ENCODE measurements around the gene TRIM68. TPM values are rescaled to one million over a fixed set of nuclear protein-coding genes. Genes with fewer than 3 reads are reported as not detected.

Gene TRIM68
- total RNA-seq, 1 donor from 2014 or later: 11.5 TPM

DNA sequence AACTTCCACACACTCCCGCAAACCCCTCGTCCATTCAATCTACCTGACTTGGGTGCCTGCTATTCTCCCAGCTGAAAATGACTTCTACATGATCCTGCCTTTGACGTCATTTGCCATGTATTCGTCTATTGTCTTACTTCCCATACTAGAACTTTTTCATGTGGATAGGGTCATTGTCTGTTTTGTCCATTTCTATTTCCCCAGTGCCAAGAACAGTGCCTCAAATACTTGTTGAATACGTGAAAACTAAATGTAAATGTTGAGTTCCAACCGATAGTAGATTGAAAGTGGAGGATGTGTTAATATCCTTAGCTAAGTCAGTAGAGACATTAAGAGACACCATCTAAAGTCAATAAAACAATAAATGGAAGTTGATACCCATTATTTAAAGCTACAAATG lies 935 bp downstream of the TRIM68 start:
- TF ChIP-seq, protein P1, sequence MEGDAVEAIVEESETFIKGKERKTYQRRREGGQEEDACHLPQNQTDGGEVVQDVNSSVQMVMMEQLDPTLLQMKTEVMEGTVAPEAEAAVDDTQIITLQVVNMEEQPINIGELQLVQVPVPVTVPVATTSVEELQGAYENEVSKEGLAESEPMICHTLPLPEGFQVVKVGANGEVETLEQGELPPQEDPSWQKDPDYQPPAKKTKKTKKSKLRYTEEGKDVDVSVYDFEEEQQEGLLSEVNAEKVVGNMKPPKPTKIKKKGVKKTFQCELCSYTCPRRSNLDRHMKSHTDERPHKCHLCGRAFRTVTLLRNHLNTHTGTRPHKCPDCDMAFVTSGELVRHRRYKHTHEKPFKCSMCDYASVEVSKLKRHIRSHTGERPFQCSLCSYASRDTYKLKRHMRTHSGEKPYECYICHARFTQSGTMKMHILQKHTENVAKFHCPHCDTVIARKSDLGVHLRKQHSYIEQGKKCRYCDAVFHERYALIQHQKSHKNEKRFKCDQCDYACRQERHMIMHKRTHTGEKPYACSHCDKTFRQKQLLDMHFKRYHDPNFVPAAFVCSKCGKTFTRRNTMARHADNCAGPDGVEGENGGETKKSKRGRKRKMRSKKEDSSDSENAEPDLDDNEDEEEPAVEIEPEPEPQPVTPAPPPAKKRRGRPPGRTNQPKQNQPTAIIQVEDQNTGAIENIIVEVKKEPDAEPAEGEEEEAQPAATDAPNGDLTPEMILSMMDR (IDR thresholded peaks at IDR 0.05; ENCODE audit: insufficient read depth, low read depth, low read length): no peak
- TF ChIP-seq EZH2 (IDR thresholded peaks at IDR 0.05; ENCODE audit: insufficient read depth, low read length): no peak
- Histone ChIP-seq H3K9ac (ENCODE audit: low read length) (peak overlapping the region; percentile 88), H4K20me1 (ENCODE audit: insufficient read depth, low read length) (no peaks in the 10 kb centered on the region), H3K27ac (ENCODE audit: low read depth, low read length) (no peak overlapping the region), H3K27me3 (ENCODE audit: insufficient read depth, low read length) (no peaks in the 10 kb centered on the region), H3K4me1 (ENCODE audit: insufficient read depth, low read length) (peaks cover 7% of the 10 kb centered on the region), H3K4me3 (ENCODE audit: insufficient read depth, low read depth, low read length) (peak overlapping the region; percentile 68), H2AFZ (ENCODE audit: low read depth, low read length) (peak overlapping the region; percentile 81), H3K79me2 (ENCODE audit: insufficient read depth, low read length) (no peaks in the 10 kb centered on the region), H3K4me2 (ENCODE audit: low read length) (peak overlapping the region; percentile 80), H3K36me3 (ENCODE audit: insufficient read depth, low read length) (no peaks in the 10 kb centered on the region), H3K9me3 (ENCODE audit: insufficient read depth, low read depth, low read length) (no peaks in the 10 kb centered on the region)
- peak overlapping the region; percentile 34 for H3K27ac Mint-ChIP-seq (ENCODE audit: unreplicated experiment)
- peaks cover 4% of the 10 kb centered on the region for H3K4me1 Mint-ChIP-seq (ENCODE audit: low read depth, unreplicated experiment)
- H3K36me3 Mint-ChIP-seq (ENCODE audit: low read depth, unreplicated experiment): peaks cover 10% of the 10 kb centered on the region
- peak; percentile 20 for DNase-seq (ENCODE audit: low read depth)
- no peaks in the 10 kb centered on the region for H3K9me3 Mint-ChIP-seq (ENCODE audit: unreplicated experiment)
- peak overlapping the region; percentile 97 for H3K4me3 Mint-ChIP-seq (ENCODE audit: unreplicated experiment)
- H3K27me3 Mint-ChIP-seq (ENCODE audit: low read depth, unreplicated experiment): no peaks in the 10 kb centered on the region
- peak; percentile 47 for FAIRE-seq

DNA sequence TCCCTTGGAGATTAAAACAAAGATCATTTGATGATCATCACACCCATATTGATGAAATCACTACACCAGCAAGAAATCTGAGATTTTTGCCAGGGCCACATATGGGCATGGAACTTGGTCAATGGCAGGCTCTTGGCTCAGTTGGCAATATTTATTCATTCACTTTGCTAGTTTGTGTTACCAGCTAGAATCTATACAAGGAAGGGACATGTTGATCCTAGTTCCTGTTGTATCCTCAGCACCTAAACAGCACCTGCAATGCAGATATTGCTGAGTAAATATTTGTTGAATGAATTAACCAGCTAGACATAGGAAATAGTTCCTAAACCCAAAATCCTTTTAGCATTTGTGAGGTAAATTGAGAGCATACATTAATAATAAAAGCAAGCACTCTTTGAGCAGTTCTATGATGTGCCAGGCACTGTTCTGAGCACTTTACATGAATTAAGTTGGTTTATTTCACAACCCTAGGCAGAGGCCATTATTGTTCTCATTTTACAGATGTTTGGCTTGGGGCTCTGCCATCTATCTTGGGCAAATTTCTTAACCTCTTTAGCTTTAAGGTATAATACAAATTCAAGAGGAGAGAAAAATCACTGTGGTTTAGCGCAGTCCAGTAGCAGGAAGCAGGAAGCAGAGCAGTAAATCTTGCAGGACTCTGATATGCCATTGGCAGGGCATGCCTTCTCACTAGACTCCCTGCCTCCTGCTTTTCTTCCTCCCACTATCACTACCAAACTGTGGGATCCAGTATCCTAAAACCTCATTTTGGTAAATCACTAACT lies 1.6 kb downstream of the TRIM68 start:
- Histone ChIP-seq H3K4me1 (ENCODE audit: insufficient read depth, low read length) (peaks cover 7% of the 10 kb centered on the region), H3K4me3 (ENCODE audit: insufficient read depth, low read depth, low read length) (peak overlapping the region; percentile 68), H2AFZ (ENCODE audit: low read depth, low read length) (no peak overlapping the region), H3K9me3 (ENCODE audit: insufficient read depth, low read depth, low read length) (no peaks in the 10 kb centered on the region), H4K20me1 (ENCODE audit: insufficient read depth, low read length) (no peaks in the 10 kb centered on the region), H3K36me3 (ENCODE audit: insufficient read depth, low read length) (peaks cover 2% of the 10 kb centered on the region), H3K27me3 (ENCODE audit: insufficient read depth, low read length) (no peaks in the 10 kb centered on the region), H3K9ac (ENCODE audit: low read length) (no peak overlapping the region), H3K4me2 (ENCODE audit: low read length) (peak overlapping the region; percentile 80), H3K79me2 (ENCODE audit: insufficient read depth, low read length) (no peaks in the 10 kb centered on the region), H3K27ac (ENCODE audit: low read depth, low read length) (no peak overlapping the region)
- no peak overlapping the region for H3K27ac Mint-ChIP-seq (ENCODE audit: unreplicated experiment)
- peaks cover 10% of the 10 kb centered on the region for H3K36me3 Mint-ChIP-seq (ENCODE audit: low read depth, unreplicated experiment)
- TF ChIP-seq, protein P1 (IDR thresholded peaks at IDR 0.05; ENCODE audit: insufficient read depth, low read depth, low read length): no peak
- TF ChIP-seq EZH2 (IDR thresholded peaks at IDR 0.05; ENCODE audit: insufficient read depth, low read length): no peak
- FAIRE-seq (no peak), DNase-seq (ENCODE audit: low read depth) (no peak)
- H3K27me3 Mint-ChIP-seq (ENCODE audit: low read depth, unreplicated experiment): no peaks in the 10 kb centered on the region
- peak overlapping the region; percentile 97 for H3K4me3 Mint-ChIP-seq (ENCODE audit: unreplicated experiment)
- peaks cover 4% of the 10 kb centered on the region for H3K4me1 Mint-ChIP-seq (ENCODE audit: low read depth, unreplicated experiment)
- H3K9me3 Mint-ChIP-seq (ENCODE audit: unreplicated experiment): no peaks in the 10 kb centered on the region

DNA sequence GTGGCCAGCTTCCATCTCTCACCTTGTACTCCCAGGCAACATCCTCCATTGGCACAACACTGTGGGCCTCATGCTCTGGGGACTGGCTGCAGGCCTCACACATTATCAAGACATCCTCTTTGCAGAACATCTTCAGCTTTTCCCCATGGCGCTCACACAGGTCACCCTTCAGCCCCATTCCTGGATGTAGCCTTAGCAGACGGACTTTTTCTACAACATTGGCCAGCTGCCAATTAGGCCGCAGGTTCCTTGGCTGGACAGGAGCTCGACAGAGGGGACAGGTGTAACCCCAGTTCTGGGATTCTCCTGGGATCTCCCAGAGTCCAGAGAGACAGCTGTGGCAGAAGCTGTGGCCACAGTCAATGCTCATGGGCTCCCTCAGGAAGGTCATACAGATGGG lies 3.0 kb downstream of the TRIM68 start:
- H3K9me3 Mint-ChIP-seq (ENCODE audit: unreplicated experiment): no peaks in the 10 kb centered on the region
- H3K27me3 Mint-ChIP-seq (ENCODE audit: low read depth, unreplicated experiment): no peaks in the 10 kb centered on the region
- Histone ChIP-seq H3K9ac (ENCODE audit: low read length) (no peak overlapping the region), H3K36me3 (ENCODE audit: insufficient read depth, low read length) (peaks cover 3% of the 10 kb centered on the region), H3K4me3 (ENCODE audit: insufficient read depth, low read depth, low read length) (no peak overlapping the region), H4K20me1 (ENCODE audit: insufficient read depth, low read length) (no peaks in the 10 kb centered on the region), H2AFZ (ENCODE audit: low read depth, low read length) (no peak overlapping the region), H3K4me2 (ENCODE audit: low read length) (no peak overlapping the region), H3K27ac (ENCODE audit: low read depth, low read length) (no peak overlapping the region), H3K27me3 (ENCODE audit: insufficient read depth, low read length) (no peaks in the 10 kb centered on the region), H3K4me1 (ENCODE audit: insufficient read depth, low read length) (peaks cover 7% of the 10 kb centered on the region), H3K9me3 (ENCODE audit: insufficient read depth, low read depth, low read length) (no peaks in the 10 kb centered on the region), H3K79me2 (ENCODE audit: insufficient read depth, low read length) (no peaks in the 10 kb centered on the region)
- TF ChIP-seq, protein P1 (IDR thresholded peaks at IDR 0.05; ENCODE audit: insufficient read depth, low read depth, low read length): no peak
- no peak for TF ChIP-seq EZH2 (IDR thresholded peaks at IDR 0.05; ENCODE audit: insufficient read depth, low read length)
- H3K4me3 Mint-ChIP-seq (ENCODE audit: unreplicated experiment): no peak overlapping the region
- no peak overlapping the region for H3K27ac Mint-ChIP-seq (ENCODE audit: unreplicated experiment)
- FAIRE-seq: no peak
- H3K4me1 Mint-ChIP-seq (ENCODE audit: low read depth, unreplicated experiment): peaks cover 4% of the 10 kb centered on the region
- no peak for DNase-seq (ENCODE audit: low read depth)
- peaks cover 16% of the 10 kb centered on the region for H3K36me3 Mint-ChIP-seq (ENCODE audit: low read depth, unreplicated experiment)

Data from astrocyte (in vitro differentiated cells and primary cell).